GM21717 (cell line): ENCODE measurements around the gene TARDBP.
"Not testable (repeated sequence)": the region's sequence is repeated elsewhere in the genome, so short reads cannot be mapped to it uniquely, and the experiment has no call there.

Source experiments
- ATAC-seq: cut with Tn5 transposase; IDR thresholded peaks from one replicate; pipeline ENCODE4 v1.9.1; 2021; ENCODE audit warnings: mild to moderate bottlenecking, moderate library complexity; ENCODE audit not compliant: unreplicated experiment

TARDBP gene

GRCh38 chr1:10992004-10992403 is 20.4 kb upstream of the TARDBP start:
- ATAC-seq: not testable (repeated sequence)

- ATAC-seq: no peak
Observed at GRCh38 chr1:10992864-10993263, 19.6 kb upstream of the TARDBP start.

- ATAC-seq: no peak
Observed at GRCh38 chr1:10996100-10996499, 16.4 kb upstream of the TARDBP start.

- no peak for ATAC-seq
Observed at GRCh38 chr1:11000526-11000925, 11.9 kb upstream of the TARDBP start.

- ATAC-seq: no peak
Observed at GRCh38 chr1:11013160-11013531, 692 bp downstream of the TARDBP start.

- not testable (repeated sequence) for ATAC-seq
Observed at GRCh38 chr1:11019358-11019757, 6.9 kb downstream of the TARDBP start.

GRCh38 chr1:11019971-11020370 is 7.5 kb downstream of the TARDBP start:
- no peak for ATAC-seq

- no peak for ATAC-seq
Observed at GRCh38 chr1:11023201-11023600, 10.7 kb downstream of the TARDBP start.

- ATAC-seq: no peak
Observed at GRCh38 chr1:11024154-11024873, 11.9 kb downstream of the TARDBP start.

GRCh38 chr1:11024874-11025203 is 12.4 kb downstream of the TARDBP start:
- ATAC-seq: no peak

GRCh38 chr1:11025618-11026017 is 13.2 kb downstream of the TARDBP start:
- ATAC-seq: no peak

- ATAC-seq: no peak
Observed at GRCh38 chr1:11026052-11026451, 13.6 kb downstream of the TARDBP start.

- ATAC-seq: no peak
Observed at GRCh38 chr1:11026903-11027302, 14.4 kb downstream of the TARDBP start.

GRCh38 chr1:11027316-11027715 is 14.9 kb downstream of the TARDBP start:
- no peak for ATAC-seq

GRCh38 chr1:11028018-11028417 is 15.6 kb downstream of the TARDBP start:
- no peak for ATAC-seq

GRCh38 chr1:11030865-11031264 is 18.4 kb downstream of the TARDBP start:
- no peak for ATAC-seq

- no peak for ATAC-seq
Observed at GRCh38 chr1:11031624-11032262, 19.3 kb downstream of the TARDBP start.

GRCh38 chr1:11037019-11037739 is 24.7 kb downstream of the TARDBP start:
- ATAC-seq: not testable (repeated sequence)

GRCh38 chr1:11037740-11038182 is 25.3 kb downstream of the TARDBP start:
- peak; percentile 59 for ATAC-seq

GRCh38 chr1:11039351-11040104 is 27.1 kb downstream of the TARDBP start:
- ATAC-seq: no peak

- not testable (repeated sequence) for ATAC-seq
Observed at GRCh38 chr1:11040105-11040429, 27.6 kb downstream of the TARDBP start.
